CD4-positive, alpha-beta T cell treated with Interleukin-1 beta for 1 hour (primary cell): ENCODE results near the gene ATXN7L1.
"Not testable (repeated sequence)": the region's sequence is repeated elsewhere in the genome, so short reads cannot be mapped to it uniquely, and the experiment has no call there.

Source experiments
- DNase-seq, 2 donors: peaks; one replicate each; pipeline ENCODE4 v3.0.0-alpha.2; 2020 to 2022

ATXN7L1 gene

GRCh38 chr7:105600720-105601550, 275.5 kb downstream of the ATXN7L1 start:
- no peak for DNase-seq

- DNase-seq, result no peak
These were observed 276.8 kb downstream of the ATXN7L1 start for GRCh38 chr7:105599551-105599950.

- not testable (repeated sequence) for DNase-seq
These were observed 277.3 kb downstream of the ATXN7L1 start for GRCh38 chr7:105599080-105599479.

GRCh38 chr7:105596866-105597265, 279.5 kb downstream of the ATXN7L1 start:
- DNase-seq, result no peak

- DNase-seq, result no peak
These were observed 282.4 kb downstream of the ATXN7L1 start for GRCh38 chr7:105594034-105594433.

- no peak for DNase-seq
These were observed 284.9 kb downstream of the ATXN7L1 start for GRCh38 chr7:105591522-105591921.

GRCh38 chr7:105590793-105591192, 285.6 kb downstream of the ATXN7L1 start:
- DNase-seq, result no peak

- peak; percentile 45 to 63 for DNase-seq
These were observed 286.9 kb downstream of the ATXN7L1 start for GRCh38 chr7:105589356-105590077.

- DNase-seq, result no peak
These were observed 288.3 kb downstream of the ATXN7L1 start for GRCh38 chr7:105587909-105588635.

GRCh38 chr7:105585850-105586500, 290.4 kb downstream of the ATXN7L1 start:
- DNase-seq, result no peak

- DNase-seq, result no peak
These were observed 292.2 kb downstream of the ATXN7L1 start for GRCh38 chr7:105584165-105584564.

GRCh38 chr7:105583061-105583460, 293.3 kb downstream of the ATXN7L1 start:
- DNase-seq, result no peak

GRCh38 chr7:105581066-105581811, 295.2 kb downstream of the ATXN7L1 start, which contains the start of gene EFCAB10:
Gene EFCAB10, minus strand, starts transcription at chr7:105581493. Its CDS starts 30 bp downstream, at chr7:105581463.
- peak; percentile 32 for DNase-seq

- DNase-seq, result no peak
These were observed 296.2 kb downstream of the ATXN7L1 start for GRCh38 chr7:105580022-105580740.

- DNase-seq, result no peak
These were observed 297.9 kb downstream of the ATXN7L1 start for GRCh38 chr7:105578496-105578895.

GRCh38 chr7:105577251-105577650, 299.1 kb downstream of the ATXN7L1 start:
- DNase-seq, result no peak

GRCh38 chr7:105571891-105572290, 304.5 kb downstream of the ATXN7L1 start:
- no peak for DNase-seq

GRCh38 chr7:105567821-105568220, 308.6 kb downstream of the ATXN7L1 start:
- no peak for DNase-seq

GRCh38 chr7:105567024-105567423, 309.4 kb downstream of the ATXN7L1 start:
- no peak for DNase-seq

GRCh38 chr7:105565190-105565589, 311.2 kb downstream of the ATXN7L1 start:
- DNase-seq, result no peak

GRCh38 chr7:105559926-105560325, 316.5 kb downstream of the ATXN7L1 start:
- no peak for DNase-seq
